HEK293 (cell line): Measurements from ENCODE around the gene KLK15.
A peak's percentile ranks its signal among the peaks of the same experiment; 100 is the strongest.

Source experiments
- CTCF ChIA-PET: fragments of 350-600 bp; formaldehyde crosslinking; extraction: SDS; loops from one replicate; lab custom pipeline; 2021; ENCODE audit warnings: antibody characterized with exemption; lab: Yijun Ruan, JAX
- POLR2A ChIA-PET: fragments of 300-600 bp; formaldehyde crosslinking; extraction: SDS; loops from one replicate; lab custom pipeline; 2020; ENCODE audit warnings: antibody characterized with exemption, inconsistent platforms; lab: Yijun Ruan, JAX
- H3K27ac ChIP-seq: fragments of 200-500 bp; sonication (Bioruptor generic); 2 replicates; pipeline ENCODE4 v1.5.1; 2014; ENCODE audit warnings: low read depth, low read length, control low read depth, inconsistent platforms; ENCODE audit errors: extremely low read depth
- H3K36me3 ChIP-seq, 2 experiments: fragments of 200-500 bp in 1 of 2; sonication (Bioruptor generic) in 1 of 2; 1 replicate in 1 of 2; 2 replicates in 1 of 2; pipeline ENCODE4 v1.5.1; 2014 to 2017; ENCODE audit warnings: inconsistent platforms in 2 of 2, low read length in 2 of 2; ENCODE audit not compliant: control insufficient read depth in 2 of 2, insufficient read depth in 1 of 2
- H3K4me1 ChIP-seq: fragments of 200-500 bp; sonication (Bioruptor generic); 2 replicates; pipeline ENCODE4 v1.5.1; 2014; ENCODE audit warnings: mild to moderate bottlenecking, low read length, inconsistent platforms; ENCODE audit not compliant: control insufficient read depth, insufficient read depth
- H3K4me3 ChIP-seq: 2 replicates; pipeline ENCODE4 v1.5.1; 2011; ENCODE audit warnings: low read depth, mild to moderate bottlenecking, control low read depth, low read length, moderate library complexity
- H3K9me3 ChIP-seq: fragments of 200-500 bp; sonication (Bioruptor generic); 2 replicates; pipeline ENCODE4 v1.5.1; 2014; ENCODE audit warnings: low read depth, low read length, inconsistent platforms; ENCODE audit not compliant: control insufficient read depth, insufficient read depth
- EGR2 ChIP-seq: fragments of 450-650 bp; formaldehyde crosslinking; IDR thresholded peaks from 2 replicates; pipeline ENCODE4 v1.5.1; 2016; ENCODE audit warnings: low read depth, missing biosample characterization, missing genetic modification characterization
- MYNN ChIP-seq: fragments of 450-650 bp; formaldehyde crosslinking; IDR thresholded peaks from 2 replicates; pipeline ENCODE4 v1.5.1; 2016; ENCODE audit warnings: missing biosample characterization, missing genetic modification characterization, borderline replicate concordance
- PRDM1 ChIP-seq: fragments of 450-650 bp; formaldehyde crosslinking; IDR thresholded peaks from 2 replicates; pipeline ENCODE4; 2016; ENCODE audit warnings: missing biosample characterization, missing genetic modification characterization
- SP7 ChIP-seq: fragments of 450-650 bp; formaldehyde crosslinking; IDR thresholded peaks from 2 replicates; pipeline ENCODE4 v1.5.1; 2016; ENCODE audit warnings: missing biosample characterization, missing genetic modification characterization
- ZBTB8A ChIP-seq: fragments of 450-650 bp; formaldehyde crosslinking; IDR thresholded peaks from 2 replicates; pipeline ENCODE4 v1.5.1; 2016; ENCODE audit warnings: missing biosample characterization, missing genetic modification characterization
- ZFHX2 ChIP-seq: fragments of 450-650 bp; formaldehyde crosslinking; conservative IDR thresholded peaks from 2 replicates; pipeline ENCODE4 v1.5.1; 2016; ENCODE audit warnings: missing biosample characterization, missing genetic modification characterization
- ZFP3 ChIP-seq: fragments of 450-650 bp; formaldehyde crosslinking; IDR thresholded peaks from 2 replicates; pipeline ENCODE4 v1.5.1; 2016; ENCODE audit warnings: low read depth, missing biosample characterization, missing genetic modification characterization
- ZFP69B ChIP-seq: fragments of 450-650 bp; formaldehyde crosslinking; IDR thresholded peaks from 2 replicates; pipeline ENCODE4 v1.5.1; 2016; ENCODE audit warnings: missing biosample characterization, missing genetic modification characterization
- ZNF133 ChIP-seq: fragments of 450-650 bp; formaldehyde crosslinking; IDR thresholded peaks from 2 replicates; pipeline ENCODE4 v1.5.1; 2016; ENCODE audit warnings: missing biosample characterization, missing genetic modification characterization
- ZNF19 ChIP-seq: fragments of 450-650 bp; formaldehyde crosslinking; IDR thresholded peaks from 2 replicates; pipeline ENCODE4; 2016; ENCODE audit warnings: missing biosample characterization, missing genetic modification characterization, low read depth
- ZNF211 ChIP-seq: fragments of 450-650 bp; formaldehyde crosslinking; IDR thresholded peaks from 2 replicates; pipeline ENCODE4 v1.5.1; 2016; ENCODE audit warnings: low read depth, missing biosample characterization, missing genetic modification characterization
- ZNF366 ChIP-seq: fragments of 450-650 bp; formaldehyde crosslinking; conservative IDR thresholded peaks from 2 replicates; pipeline ENCODE4 v1.5.1; 2016; ENCODE audit warnings: missing biosample characterization, missing genetic modification characterization
- ZNF544 ChIP-seq: fragments of 450-650 bp; formaldehyde crosslinking; IDR thresholded peaks from 2 replicates; pipeline ENCODE4 v1.5.0; 2017; ENCODE audit warnings: missing biosample characterization, missing genetic modification characterization
- ZNF558 ChIP-seq: fragments of 450-650 bp; formaldehyde crosslinking; IDR thresholded peaks from 2 replicates; pipeline ENCODE4 v1.5.1; 2016; ENCODE audit warnings: missing biosample characterization, missing genetic modification characterization
- ZNF654 ChIP-seq: fragments of 450-650 bp; formaldehyde crosslinking; IDR thresholded peaks from 2 replicates; pipeline ENCODE4 v1.5.1; 2016; ENCODE audit warnings: low read depth, missing biosample characterization, missing genetic modification characterization
- ZNF660 ChIP-seq: fragments of 450-650 bp; IDR thresholded peaks from 2 replicates; pipeline ENCODE4 v1.5.1; 2018; ENCODE audit warnings: missing biosample characterization, mild to moderate bottlenecking, missing genetic modification characterization
- ZSCAN16 ChIP-seq: fragments of 450-650 bp; formaldehyde crosslinking; IDR thresholded peaks from 2 replicates; pipeline ENCODE4 v1.5.1; 2016; ENCODE audit warnings: missing biosample characterization, missing genetic modification characterization
- TF ChIP-seq, protein P1 (sequence below): fragments of 450-650 bp; formaldehyde crosslinking; IDR thresholded peaks from 2 replicates; pipeline ENCODE4 v1.5.1; 2016; ENCODE audit warnings: missing biosample characterization, missing genetic modification characterization
- TF ChIP-seq, protein P2 (sequence below): fragments of 450-650 bp; formaldehyde crosslinking; IDR thresholded peaks from 2 replicates; pipeline ENCODE4 v1.5.1; 2017; ENCODE audit warnings: missing biosample characterization, missing genetic modification characterization
- TF ChIP-seq, protein P3 (sequence below): IDR thresholded peaks from 2 replicates; pipeline ENCODE4 v1.6.1; 2011; ENCODE audit warnings: mild to moderate bottlenecking, low read depth, low read length, borderline replicate concordance

Gene KLK15

DNA sequence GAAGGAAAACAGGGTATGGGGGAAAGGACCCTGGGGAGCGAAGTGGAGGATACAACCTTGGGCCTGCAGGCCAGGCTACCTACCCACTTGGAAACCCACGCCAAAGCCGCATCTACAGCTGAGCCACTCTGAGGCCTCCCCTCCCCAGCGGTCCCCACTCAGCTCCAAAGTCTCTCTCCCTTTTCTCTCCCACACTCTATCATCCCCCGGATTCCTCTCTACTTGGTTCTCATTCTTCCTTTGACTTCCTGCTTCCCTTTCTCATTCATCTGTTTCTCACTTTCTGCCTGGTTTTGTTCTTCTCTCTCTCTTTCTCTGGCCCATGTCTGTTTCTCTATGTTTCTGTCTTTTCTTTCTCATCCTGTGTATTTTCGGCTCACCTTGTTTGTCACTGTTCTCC, 24.0 kb upstream of the KLK15 start:
- no peak overlapping the region for H3K27ac ChIP-seq
- no peak for TF ChIP-seq ZNF660 (tag by site-specific recombination)
- TF ChIP-seq ZFHX2 (tag by site-specific recombination): peak; percentile 52
- peak; percentile 74 for TF ChIP-seq EGR2 (tag by site-specific recombination)
- peak; percentile 88 for TF ChIP-seq PRDM1 (tag by site-specific recombination)
- TF ChIP-seq ZNF366: peak; percentile 31; the same call in 1 of the 2 replicates
- TF ChIP-seq, all 188 proteins: peak for 4
- H3K36me3 ChIP-seq: no peaks in the 10 kb centered on the region
- no peaks in the 10 kb centered on the region for H3K9me3 ChIP-seq
- no peak overlapping the region for H3K4me3 ChIP-seq
- ChIA-PET POLR2A (no interaction called here), CTCF (interaction anchor here (0.6 kb wide), 1 partner anchor 17 kb away, joined by 3 read pairs; no protein-coding TSS in a partner anchor)
- H3K4me1 ChIP-seq: no peaks in the 10 kb centered on the region

DNA sequence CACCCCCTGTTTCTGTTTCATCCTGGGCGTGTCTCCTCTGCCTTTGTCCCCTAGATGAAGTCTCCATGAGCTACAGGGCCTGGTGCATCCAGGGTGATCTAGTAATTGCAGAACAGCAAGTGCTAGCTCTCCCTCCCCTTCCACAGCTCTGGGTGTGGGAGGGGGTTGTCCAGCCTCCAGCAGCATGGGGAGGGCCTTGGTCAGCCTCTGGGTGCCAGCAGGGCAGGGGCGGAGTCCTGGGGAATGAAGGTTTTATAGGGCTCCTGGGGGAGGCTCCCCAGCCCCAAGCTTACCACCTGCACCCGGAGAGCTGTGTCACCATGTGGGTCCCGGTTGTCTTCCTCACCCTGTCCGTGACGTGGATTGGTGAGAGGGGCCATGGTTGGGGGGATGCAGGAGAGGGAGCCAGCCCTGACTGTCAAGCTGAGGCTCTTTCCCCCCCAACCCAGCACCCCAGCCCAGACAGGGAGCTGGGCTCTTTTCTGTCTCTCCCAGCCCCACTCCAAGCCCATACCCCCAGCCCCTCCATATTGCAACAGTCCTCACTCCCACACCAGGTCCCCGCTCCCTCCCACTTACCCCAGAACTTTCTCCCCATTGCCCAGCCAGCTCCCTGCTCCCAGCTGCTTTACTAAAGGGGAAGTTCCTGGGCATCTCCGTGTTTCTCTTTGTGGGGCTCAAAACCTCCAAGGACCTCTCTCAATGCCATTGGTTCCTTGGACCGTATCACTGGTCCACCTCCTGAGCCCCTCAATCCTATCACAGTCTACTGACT, 21.4 kb upstream of the KLK15 start, which contains the start of gene KLK3:
Gene KLK3, plus strand, starts transcription at position 280 of the 775 bp plus-strand sequence. Its CDS starts 41 bp downstream, at position 321.
- TF ChIP-seq ZNF133 (tag by site-specific recombination) (no peak), ZBTB8A (no peak), ZNF19 (tag by site-specific recombination) (no peak), ZNF558 (tag by site-specific recombination) (no peak), EGR2 (tag by site-specific recombination) (no peak), ZFP3 (no peak), ZSCAN16 (no peak), ZNF544 (tag by site-specific recombination) (no peak), ZFP69B (tag by site-specific recombination) (no peak), SP7 (tag by site-specific recombination) (no peak), MYNN (tag by site-specific recombination) (no peak)
- TF ChIP-seq, protein P1, sequence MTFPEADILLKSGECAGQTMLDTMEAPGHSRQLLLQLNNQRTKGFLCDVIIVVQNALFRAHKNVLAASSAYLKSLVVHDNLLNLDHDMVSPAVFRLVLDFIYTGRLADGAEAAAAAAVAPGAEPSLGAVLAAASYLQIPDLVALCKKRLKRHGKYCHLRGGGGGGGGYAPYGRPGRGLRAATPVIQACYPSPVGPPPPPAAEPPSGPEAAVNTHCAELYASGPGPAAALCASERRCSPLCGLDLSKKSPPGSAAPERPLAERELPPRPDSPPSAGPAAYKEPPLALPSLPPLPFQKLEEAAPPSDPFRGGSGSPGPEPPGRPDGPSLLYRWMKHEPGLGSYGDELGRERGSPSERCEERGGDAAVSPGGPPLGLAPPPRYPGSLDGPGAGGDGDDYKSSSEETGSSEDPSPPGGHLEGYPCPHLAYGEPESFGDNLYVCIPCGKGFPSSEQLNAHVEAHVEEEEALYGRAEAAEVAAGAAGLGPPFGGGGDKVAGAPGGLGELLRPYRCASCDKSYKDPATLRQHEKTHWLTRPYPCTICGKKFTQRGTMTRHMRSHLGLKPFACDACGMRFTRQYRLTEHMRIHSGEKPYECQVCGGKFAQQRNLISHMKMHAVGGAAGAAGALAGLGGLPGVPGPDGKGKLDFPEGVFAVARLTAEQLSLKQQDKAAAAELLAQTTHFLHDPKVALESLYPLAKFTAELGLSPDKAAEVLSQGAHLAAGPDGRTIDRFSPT: no peak
- TF ChIP-seq, protein P2, sequence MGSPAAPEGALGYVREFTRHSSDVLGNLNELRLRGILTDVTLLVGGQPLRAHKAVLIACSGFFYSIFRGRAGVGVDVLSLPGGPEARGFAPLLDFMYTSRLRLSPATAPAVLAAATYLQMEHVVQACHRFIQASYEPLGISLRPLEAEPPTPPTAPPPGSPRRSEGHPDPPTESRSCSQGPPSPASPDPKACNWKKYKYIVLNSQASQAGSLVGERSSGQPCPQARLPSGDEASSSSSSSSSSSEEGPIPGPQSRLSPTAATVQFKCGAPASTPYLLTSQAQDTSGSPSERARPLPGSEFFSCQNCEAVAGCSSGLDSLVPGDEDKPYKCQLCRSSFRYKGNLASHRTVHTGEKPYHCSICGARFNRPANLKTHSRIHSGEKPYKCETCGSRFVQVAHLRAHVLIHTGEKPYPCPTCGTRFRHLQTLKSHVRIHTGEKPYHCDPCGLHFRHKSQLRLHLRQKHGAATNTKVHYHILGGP (tag by site-specific recombination): no peak
- CTCF ChIA-PET: interaction anchor here (0.6 to 0.9 kb wide), 3 partner anchors 11 to 138 kb away, joined by 3 read pairs; no protein-coding TSS in a partner anchor
- POLR2A ChIA-PET: interaction anchor here (0.6 to 0.8 kb wide), 2 partner anchors 11 to 142 kb away, joined by 3 to 5 read pairs; no protein-coding TSS in a partner anchor
- no peaks in the 10 kb centered on the region for H3K4me1 ChIP-seq
- H3K27ac ChIP-seq: no peak within 1 kb of the TSS
- H3K9me3 ChIP-seq: no peaks in the 10 kb centered on the region
- H3K36me3 ChIP-seq: no peaks in the 10 kb centered on the region
- H3K4me3 ChIP-seq: no peak within 1 kb of the TSS

DNA sequence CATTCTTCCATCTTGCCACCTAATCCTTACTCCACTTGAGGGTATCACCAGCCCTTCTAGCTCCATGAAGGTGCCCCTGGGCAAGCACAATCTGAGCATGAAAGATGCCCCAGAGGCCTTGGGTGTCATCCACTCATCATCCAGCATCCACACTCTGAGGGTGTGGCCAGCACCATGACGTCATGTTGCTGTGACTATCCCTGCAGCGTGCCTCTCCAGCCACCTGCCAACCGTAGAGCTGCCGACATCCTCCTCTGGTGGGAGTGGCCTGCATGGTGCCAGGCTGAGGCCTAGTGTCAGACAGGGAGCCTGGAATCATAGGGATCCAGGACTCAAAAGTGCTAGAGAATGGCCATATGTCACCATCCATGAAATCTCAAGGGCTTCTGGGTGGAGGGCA, 18.2 kb upstream of the KLK15 start:
- TF ChIP-seq, protein P2 (tag by site-specific recombination): no peak
- TF ChIP-seq ZNF654 (tag by site-specific recombination) (no peak), ZNF211 (tag by site-specific recombination) (no peak)
- TF ChIP-seq, protein P3, sequence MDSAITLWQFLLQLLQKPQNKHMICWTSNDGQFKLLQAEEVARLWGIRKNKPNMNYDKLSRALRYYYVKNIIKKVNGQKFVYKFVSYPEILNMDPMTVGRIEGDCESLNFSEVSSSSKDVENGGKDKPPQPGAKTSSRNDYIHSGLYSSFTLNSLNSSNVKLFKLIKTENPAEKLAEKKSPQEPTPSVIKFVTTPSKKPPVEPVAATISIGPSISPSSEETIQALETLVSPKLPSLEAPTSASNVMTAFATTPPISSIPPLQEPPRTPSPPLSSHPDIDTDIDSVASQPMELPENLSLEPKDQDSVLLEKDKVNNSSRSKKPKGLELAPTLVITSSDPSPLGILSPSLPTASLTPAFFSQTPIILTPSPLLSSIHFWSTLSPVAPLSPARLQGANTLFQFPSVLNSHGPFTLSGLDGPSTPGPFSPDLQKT: no peak
- TF ChIP-seq, all 188 proteins: peak for 0
- no peaks in the 10 kb centered on the region for H3K9me3 ChIP-seq
- no peak overlapping the region for H3K4me3 ChIP-seq
- ChIA-PET POLR2A (interaction anchor here (1.0 kb wide), 1 partner anchor 47 kb away, joined by 3 read pairs; no protein-coding TSS in a partner anchor), CTCF (interaction anchor here (0.6 kb wide), 1 partner anchor 12 kb away, joined by 4 read pairs; no protein-coding TSS in a partner anchor)
- H3K4me1 ChIP-seq: no peaks in the 10 kb centered on the region
- no peak overlapping the region for H3K27ac ChIP-seq
- H3K36me3 ChIP-seq: no peaks in the 10 kb centered on the region
